SK-N-SH (cell line): ENCODE data around the gene KCNQ5. TPM values are rescaled to one million over a fixed set of nuclear protein-coding genes. Genes with fewer than 3 reads are reported as not detected.

ENCODE experiments used
- CTCF ChIA-PET: fragments of 300-600, 350-600 bp; formaldehyde crosslinking; extraction: SDS; loops from one replicate; lab custom pipeline; 2021; lab: Yijun Ruan, JAX
- POLR2A ChIA-PET: fragments of 350-600 bp; sonication (Branson Sonifier 250); formaldehyde crosslinking; extraction: SDS; loops from one replicate; lab custom pipeline; 2020; ENCODE audit warnings: antibody characterized with exemption, inconsistent platforms; lab: Yijun Ruan, JAX
- DNase-seq: peaks from one replicate; pipeline ENCODE4 v3.0.0; 2012
- H2AFZ ChIP-seq: fragments of 200-600 bp; sonication (generic); 2 replicates; pipeline ENCODE4 v1.8.1; 2016; ENCODE audit warnings: antibody characterized with exemption, mild to moderate bottlenecking, low read depth
- H3F3A ChIP-seq: fragments of 200-600 bp; sonication (generic); replicated peaks from 2 replicates; pipeline ENCODE3; 2016; ENCODE audit warnings: antibody characterized with exemption, mild to moderate bottlenecking; ENCODE audit not compliant: insufficient read depth
- H3K27ac ChIP-seq, 2 experiments: fragments of 200-500 bp in 1 of 2; fragments of 200-600 bp in 1 of 2; sonication (Bioruptor generic) in 1 of 2; sonication (generic), shearing (Covaris generic) in 1 of 2; 2 replicates each; pipeline versions ENCODE4 v1.5.1 to v1.6.1; 2014 to 2016; ENCODE audit warnings: low read depth in 2 of 2, inconsistent platforms in 1 of 2, low read length in 1 of 2, mild to moderate bottlenecking in 1 of 2, mixed read lengths in 1 of 2
- H3K27me3 ChIP-seq: fragments of 200-600 bp; sonication (generic), shearing (Covaris generic); 2 replicates; pipeline ENCODE4 v1.6.1; 2016; ENCODE audit warnings: mixed run types; ENCODE audit not compliant: insufficient read depth
- H3K36me3 ChIP-seq, 2 experiments: fragments of 200-500 bp in 1 of 2; fragments of 200-600 bp in 1 of 2; sonication (Bioruptor generic) in 1 of 2; sonication (generic) in 1 of 2; replicated peaks in 1 of 2; 2 replicates each; pipeline versions ENCODE3 to v1.5.1; 2014 to 2016; ENCODE audit warnings: low read length in 1 of 2, mild to moderate bottlenecking in 1 of 2; ENCODE audit not compliant: insufficient read depth in 2 of 2, control insufficient read depth in 1 of 2
- H3K4me1 ChIP-seq, 2 experiments: fragments of 200-500 bp in 1 of 2; fragments of 200-600 bp in 1 of 2; sonication (Bioruptor generic) in 1 of 2; sonication (generic), shearing (Covaris generic) in 1 of 2; 2 replicates each; pipeline versions ENCODE4 v1.5.1 to v1.6.1; 2014 to 2016; ENCODE audit warnings: low read depth in 1 of 2, low read length in 1 of 2, mixed run types in 1 of 2; ENCODE audit not compliant: insufficient read depth in 2 of 2, control insufficient read depth in 1 of 2
- H3K4me2 ChIP-seq: fragments of 200-600 bp; sonication (generic), shearing (Covaris generic); 2 replicates; pipeline ENCODE4 v1.6.1; 2017; ENCODE audit warnings: mixed run types
- H3K4me3 ChIP-seq, 2 experiments: fragments of 200-500 bp in 1 of 2; fragments of 200-600 bp in 1 of 2; sonication (Bioruptor generic) in 1 of 2; sonication (generic), shearing (Covaris generic) in 1 of 2; 2 replicates each; pipeline versions ENCODE4 v1.5.1 to v1.8.1; 2014 to 2016; ENCODE audit warnings: low read depth in 2 of 2, inconsistent platforms in 1 of 2, low read length in 1 of 2, mild to moderate bottlenecking in 1 of 2, mixed read lengths in 1 of 2, moderate library complexity in 1 of 2
- H3K79me2 ChIP-seq: fragments of 200-600 bp; sonication (generic); 2 replicates; pipeline ENCODE4 v1.8.1; 2017; ENCODE audit warnings: mild to moderate bottlenecking; ENCODE audit not compliant: insufficient read depth
- H3K9ac ChIP-seq: fragments of 200-600 bp; sonication (generic); 2 replicates; pipeline ENCODE4 v1.6.1; 2017; ENCODE audit warnings: mixed run types
- H3K9me2 ChIP-seq: fragments of 200-600 bp; sonication (generic); 2 replicates; pipeline ENCODE4 v1.6.1; 2017; ENCODE audit warnings: mixed run types
- H3K9me3 ChIP-seq: fragments of 200-600 bp; sonication (generic); 2 replicates; pipeline ENCODE4 v1.6.1; 2017; ENCODE audit warnings: mixed run types, mild to moderate bottlenecking, moderate library complexity
- H4K20me1 ChIP-seq: fragments of 200-600 bp; sonication (generic); 2 replicates; pipeline ENCODE4 v1.6.1; 2017; ENCODE audit warnings: mild to moderate bottlenecking, mixed run types; ENCODE audit not compliant: insufficient read depth
- CTCF ChIP-seq: fragments of 200-600 bp; sonication (generic); IDR thresholded peaks from 2 replicates; pipeline ENCODE4 v1.6.1; 2017; ENCODE audit warnings: antibody characterized with exemption, mild to moderate bottlenecking, moderate library complexity
- ELF1 ChIP-seq: IDR thresholded peaks from 2 replicates; pipeline ENCODE4 v1.4.0; 2012
- JUND ChIP-seq: IDR thresholded peaks from 2 replicates; pipeline ENCODE4 v1.4.0; 2012
- MEF2A ChIP-seq: IDR thresholded peaks from 2 replicates; pipeline ENCODE4 v1.4.0; 2012; ENCODE audit warnings: low read depth, borderline replicate concordance
- MXI1 ChIP-seq: IDR thresholded peaks from 2 replicates; pipeline ENCODE4 v1.6.1; 2012; ENCODE audit warnings: mild to moderate bottlenecking, low read depth, low read length, improper control_type of control experiment
- NFIC ChIP-seq: IDR thresholded peaks from 2 replicates; pipeline ENCODE4 v1.4.0; 2012; ENCODE audit warnings: borderline replicate concordance
- NRF1 ChIP-seq: IDR thresholded peaks from 2 replicates; pipeline ENCODE4 v1.6.1; 2012; ENCODE audit warnings: low read depth, mild to moderate bottlenecking, low read length
- RAD21 ChIP-seq: IDR thresholded peaks from 2 replicates; pipeline ENCODE4 v1.6.1; 2012; ENCODE audit warnings: mild to moderate bottlenecking, low read length
- RXRA ChIP-seq: IDR thresholded peaks from 2 replicates; pipeline ENCODE4 v1.4.0; 2012; ENCODE audit warnings: low read depth, mild to moderate bottlenecking, borderline replicate concordance
- YY1 ChIP-seq: IDR thresholded peaks from 2 replicates; pipeline ENCODE4 v1.4.0; 2012; ENCODE audit warnings: low read depth, mild to moderate bottlenecking
- WGBS: methylation state at CpG from one replicate; pipeline ENCODE4 v1.1.6; 2017; ENCODE audit warnings: low lambda C conversion rate; 5-methylcytosine and 5-hydroxymethylcytosine counted together
- polyA plus RNA-seq, 3 experiments: library from polyadenylated mRNA; depleted of rRNA; stranded (reverse); fragments of >200 nt; gene quantifications; 2 replicates each; pipeline ENCODE4 v1.2.3, GENCODE V29; 2012
- TF ChIP-seq, protein P1 (sequence below): fragments of 150-350 bp; IDR thresholded peaks from 2 replicates; pipeline ENCODE4 v1.6.1; 2017; ENCODE audit warnings: antibody characterized with exemption, low read length, low read depth, borderline replicate concordance

KCNQ5 gene
- polyA plus RNA-seq, 1 of the 3 experiments (the other 2 are of a cell fraction), result 3.2 TPM

DNA sequence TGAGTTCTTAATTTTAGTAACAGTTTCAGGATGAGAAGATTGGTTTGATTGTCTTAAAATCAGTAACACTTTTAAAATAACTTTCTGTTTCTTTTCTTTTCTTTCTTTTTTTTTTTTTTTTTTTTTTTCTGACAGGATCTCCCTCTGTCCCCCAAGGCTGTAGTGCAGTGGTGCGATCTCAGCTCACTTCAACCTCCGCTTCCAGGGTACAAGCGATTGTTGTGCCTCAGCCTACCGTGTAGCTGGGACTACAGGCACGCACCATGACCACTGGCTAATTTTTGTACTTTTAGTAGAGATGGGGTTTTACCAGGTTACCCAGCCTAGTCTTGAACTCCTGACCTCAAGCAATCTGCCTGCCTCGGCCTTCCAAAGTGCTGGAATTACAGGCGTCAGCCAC lies 33.7 kb upstream of the KCNQ5 start:
- H2AFZ ChIP-seq, result peak overlapping the region; percentile 70; the same call in 1 of the 2 replicates

GRCh38 chr6:72589096-72589495 lies 32.8 kb upstream of the KCNQ5 start:
- DNase-seq, result no peak
- Histone ChIP-seq H3K27me3 (no peaks in the 10 kb centered on the region), H3K9me3 (no peaks in the 10 kb centered on the region), H2AFZ (peak overlapping the region; percentile 70), H3K36me3 (no peaks in the 10 kb centered on the region), H3K4me1 (no peaks in the 10 kb centered on the region; a peak in 1 of 4 replicates), H3F3A (no peaks in the 10 kb centered on the region), H3K9ac (no peak overlapping the region), H3K4me3 (no peak overlapping the region), H3K27ac (no peak overlapping the region), H4K20me1 (no peaks in the 10 kb centered on the region), H3K79me2 (no peaks in the 10 kb centered on the region), H3K9me2 (no peaks in the 10 kb centered on the region), H3K4me2 (no peak overlapping the region)
- WGBS, result 59% methylated on average over 1 of the region's 1 CpG
- TF ChIP-seq NFIC (peak; percentile 26; the same call in 1 of the 2 replicates), ELF1 (no peak), MEF2A (no peak), CTCF (no peak), NRF1 (no peak), YY1 (no peak), RAD21 (no peak), RXRA (no peak)
- TF ChIP-seq, protein P1, sequence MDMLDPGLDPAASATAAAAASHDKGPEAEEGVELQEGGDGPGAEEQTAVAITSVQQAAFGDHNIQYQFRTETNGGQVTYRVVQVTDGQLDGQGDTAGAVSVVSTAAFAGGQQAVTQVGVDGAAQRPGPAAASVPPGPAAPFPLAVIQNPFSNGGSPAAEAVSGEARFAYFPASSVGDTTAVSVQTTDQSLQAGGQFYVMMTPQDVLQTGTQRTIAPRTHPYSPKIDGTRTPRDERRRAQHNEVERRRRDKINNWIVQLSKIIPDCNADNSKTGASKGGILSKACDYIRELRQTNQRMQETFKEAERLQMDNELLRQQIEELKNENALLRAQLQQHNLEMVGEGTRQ, result no peak
- ChIA-PET CTCF (interaction anchor here (0.6 to 3.0 kb wide), 4 partner anchors 8 to 177 kb away, joined by 3 to 12 read pairs (median 6); no protein-coding TSS in a partner anchor), POLR2A (no interaction called here)

More for the DNA sequence above, 33.7 kb upstream of the KCNQ5 start:
- POLR2A ChIA-PET, result no interaction called here
- no peak for TF ChIP-seq JUND
- no peak for TF ChIP-seq MXI1
- H3K9me3 ChIP-seq, result no peaks in the 10 kb centered on the region
- no peak overlapping the region for H3K4me3 ChIP-seq
- H3K9me2 ChIP-seq, result no peaks in the 10 kb centered on the region
- no peaks in the 10 kb centered on the region for H3K27me3 ChIP-seq
- no peaks in the 10 kb centered on the region for H3K36me3 ChIP-seq
- no peaks in the 10 kb centered on the region for H3F3A ChIP-seq
- H3K4me2 ChIP-seq, result no peak overlapping the region
- DNase-seq, result no peak
- no peak overlapping the region for H3K9ac ChIP-seq
- WGBS, result 95% methylated on average over 7 of the region's 7 CpGs
- no peaks in the 10 kb centered on the region; a peak in 1 of 4 replicates for H3K4me1 ChIP-seq
- H3K79me2 ChIP-seq, result no peaks in the 10 kb centered on the region
- CTCF ChIA-PET, result interaction anchor here (0.6 to 3.0 kb wide), 2 partner anchors 9 to 28 kb away, joined by 3 to 12 read pairs; no protein-coding TSS in a partner anchor
- no peak overlapping the region for H3K27ac ChIP-seq
- H4K20me1 ChIP-seq, result no peaks in the 10 kb centered on the region
